GM19467 (cell line): ENCODE results near the gene ACSS3.

Experiments used
- ATAC-seq: cut with Tn5 transposase; IDR thresholded peaks from one replicate; pipeline ENCODE4 v1.9.1; 2021; ENCODE audit warnings: mild to moderate bottlenecking, moderate library complexity; ENCODE audit not compliant: unreplicated experiment

The ACSS3 gene

DNA sequence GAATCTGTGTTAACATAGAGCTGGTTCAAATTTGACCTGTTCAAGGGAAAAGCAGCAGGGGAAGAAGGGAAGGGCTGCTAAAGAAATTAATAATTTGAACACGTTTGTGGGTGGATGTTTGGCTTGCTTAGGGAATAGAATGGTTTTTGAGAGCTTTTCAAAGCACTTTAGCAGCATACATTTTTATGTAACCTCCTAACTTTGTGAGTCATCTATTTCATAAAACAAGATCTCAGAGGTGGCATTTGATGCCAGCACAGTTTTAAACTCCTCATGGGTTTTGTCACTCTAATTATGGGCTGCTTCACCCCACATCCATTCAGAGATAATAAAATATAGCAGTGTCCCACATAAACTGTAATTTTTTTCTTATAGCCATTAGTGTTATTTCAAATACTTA, 143.8 kb downstream of the ACSS3 start:
- ATAC-seq, result no peak

- no peak for ATAC-seq
These were observed 145.1 kb downstream of the ACSS3 start for GRCh38 chr12:81222846-81223592.

GRCh38 chr12:81224626-81225025, 146.7 kb downstream of the ACSS3 start:
- no peak for ATAC-seq

GRCh38 chr12:81229759-81230158, 151.9 kb downstream of the ACSS3 start:
- no peak for ATAC-seq

DNA sequence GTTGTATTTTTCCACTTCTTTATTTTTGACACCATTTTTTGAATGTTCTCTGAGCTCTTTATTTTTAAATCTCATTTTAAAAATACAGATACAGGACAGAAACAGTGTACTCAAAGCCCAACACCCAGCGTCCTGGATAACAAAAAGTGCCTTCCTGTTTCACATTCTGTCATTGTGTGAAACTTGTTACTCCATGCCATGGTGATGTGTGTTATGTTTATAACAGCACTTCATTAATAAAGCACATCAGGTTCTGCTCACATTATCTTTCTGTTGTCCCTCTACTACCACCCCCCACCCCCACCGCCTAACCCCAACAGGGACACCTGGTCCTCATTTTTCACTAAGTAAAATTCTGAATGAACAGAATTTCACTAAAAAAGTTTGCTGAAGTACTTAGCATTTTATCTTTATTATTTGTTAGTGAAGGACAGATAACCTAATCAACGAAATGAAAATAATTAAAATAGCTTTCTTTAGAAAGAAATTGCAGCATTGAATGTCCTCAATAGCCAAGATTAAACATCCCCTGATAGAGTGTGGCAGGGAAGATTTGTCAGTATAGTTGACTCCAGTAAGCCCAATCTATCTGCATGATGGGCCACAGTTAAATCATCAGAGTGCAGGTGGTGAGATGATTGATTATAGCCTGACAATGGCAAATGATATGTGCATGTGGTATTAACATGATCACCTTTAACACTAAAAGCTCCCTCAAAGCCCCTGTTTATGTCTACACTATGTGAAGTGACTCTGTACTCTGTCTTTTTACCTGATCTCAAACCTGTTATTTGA, 153.9 kb downstream of the ACSS3 start:
- ATAC-seq, result no peak

DNA sequence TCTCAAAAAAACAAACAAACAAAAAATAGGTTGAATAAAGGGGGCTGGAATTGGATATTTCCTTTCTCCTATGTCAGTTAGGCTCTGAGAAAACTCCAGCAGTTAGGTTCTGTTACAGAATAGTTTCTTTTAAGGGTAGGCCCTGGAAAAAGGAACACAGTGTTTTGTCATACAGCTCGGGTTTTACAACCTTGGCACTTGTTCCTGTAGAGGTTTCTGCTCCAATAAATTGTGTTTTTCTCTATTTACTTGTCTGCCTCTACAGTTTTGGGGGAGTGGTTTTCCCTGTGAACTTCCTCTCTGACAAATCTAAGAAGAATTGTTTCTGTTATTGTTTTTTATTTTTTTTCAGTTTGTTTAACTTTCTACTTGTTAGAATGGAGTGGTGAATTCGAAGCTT, 167.6 kb downstream of the ACSS3 start:
- no peak for ATAC-seq

GRCh38 chr12:81245907-81246570, 168.2 kb downstream of the ACSS3 start:
- ATAC-seq, result no peak

GRCh38 chr12:81249976-81250375, 172.1 kb downstream of the ACSS3 start:
- ATAC-seq, result no peak

GRCh38 chr12:81252228-81252627, 174.3 kb downstream of the ACSS3 start:
- ATAC-seq, result no peak

GRCh38 chr12:81253360-81253759, 175.5 kb downstream of the ACSS3 start:
- no peak for ATAC-seq

- ATAC-seq, result no peak
These were observed 177.6 kb downstream of the ACSS3 start for GRCh38 chr12:81255456-81255855.

- no peak for ATAC-seq
These were observed 178.1 kb downstream of the ACSS3 start for GRCh38 chr12:81255947-81256346.

- no peak for ATAC-seq
These were observed 180.2 kb downstream of the ACSS3 start for GRCh38 chr12:81257947-81258551.

DNA sequence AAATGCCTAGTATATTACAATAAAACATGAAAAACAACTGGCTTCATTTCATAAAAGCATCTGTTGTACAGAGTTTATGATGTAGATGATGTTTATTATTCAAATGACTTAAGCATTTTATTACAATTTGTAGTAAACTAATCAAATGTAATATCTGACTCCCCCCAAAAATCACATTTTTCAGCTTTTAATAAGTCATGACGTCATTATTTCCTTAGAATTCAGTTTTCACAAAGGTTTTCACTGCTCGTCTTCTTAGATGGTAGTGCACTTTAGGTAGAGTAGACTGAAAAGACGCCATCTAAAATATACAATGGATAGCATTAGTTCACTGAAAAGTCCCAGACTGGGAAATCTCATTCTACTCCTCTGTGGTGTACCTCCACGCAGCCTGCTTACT, 181.5 kb downstream of the ACSS3 start:
- ATAC-seq, result no peak

DNA sequence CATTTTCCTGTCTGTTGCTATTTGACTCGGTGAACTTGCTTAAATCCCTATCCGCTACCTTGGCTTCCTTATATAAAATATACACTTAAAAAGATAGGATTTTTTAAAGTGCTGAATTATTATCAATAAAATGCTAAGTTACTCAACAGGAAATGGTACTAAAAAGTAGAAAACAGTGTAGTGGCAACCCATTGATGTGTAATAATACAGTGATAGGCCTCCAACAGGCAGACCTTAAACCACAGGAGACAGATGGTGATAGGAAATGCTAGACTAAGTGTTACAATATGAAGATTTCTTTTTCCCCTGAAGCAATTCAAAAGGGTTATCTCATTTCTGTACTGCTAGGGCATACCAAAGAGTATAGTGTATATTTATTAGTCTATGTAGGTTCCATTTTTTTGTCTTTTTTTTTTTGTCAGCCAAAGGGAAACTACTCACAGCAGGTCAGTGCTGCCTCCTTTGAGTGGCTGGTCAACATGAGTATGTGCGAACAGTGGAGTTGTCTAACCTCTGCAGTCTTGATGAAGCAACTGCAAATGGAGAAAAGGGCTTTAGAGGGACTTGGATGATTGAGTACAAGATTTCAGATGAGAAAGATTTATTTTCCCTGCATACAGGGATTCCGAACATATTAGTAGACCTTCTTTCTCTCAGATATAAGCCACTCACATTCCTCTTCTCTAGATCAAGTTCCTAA, 183.8 kb downstream of the ACSS3 start:
- ATAC-seq, result no peak

DNA sequence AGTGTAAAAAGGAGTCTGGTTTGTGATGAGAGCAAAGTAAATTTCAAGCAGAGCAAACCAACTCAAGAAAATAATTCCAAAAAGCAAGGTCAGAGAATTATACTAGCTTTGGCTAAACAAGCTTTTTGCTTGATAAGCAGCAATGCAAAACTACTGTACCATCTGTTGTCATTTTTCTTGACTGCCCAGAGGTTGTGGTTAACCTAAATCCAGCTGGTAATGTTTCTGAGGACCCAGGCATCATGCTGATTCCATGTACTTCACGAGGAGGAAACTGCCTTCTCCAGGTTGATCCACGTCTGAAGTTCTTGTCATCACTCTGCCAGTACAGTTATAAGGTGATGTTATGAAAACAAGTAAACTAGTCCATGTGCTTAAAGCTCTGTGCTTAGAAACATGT, 185.2 kb downstream of the ACSS3 start:
- ATAC-seq, result no peak

GRCh38 chr12:81270385-81270784, 192.5 kb downstream of the ACSS3 start:
- no peak for ATAC-seq

- no peak for ATAC-seq
These were observed 197.0 kb downstream of the ACSS3 start for GRCh38 chr12:81274637-81275529.

- ATAC-seq, result no peak
These were observed 206.3 kb downstream of the ACSS3 start for GRCh38 chr12:81284137-81284536.

DNA sequence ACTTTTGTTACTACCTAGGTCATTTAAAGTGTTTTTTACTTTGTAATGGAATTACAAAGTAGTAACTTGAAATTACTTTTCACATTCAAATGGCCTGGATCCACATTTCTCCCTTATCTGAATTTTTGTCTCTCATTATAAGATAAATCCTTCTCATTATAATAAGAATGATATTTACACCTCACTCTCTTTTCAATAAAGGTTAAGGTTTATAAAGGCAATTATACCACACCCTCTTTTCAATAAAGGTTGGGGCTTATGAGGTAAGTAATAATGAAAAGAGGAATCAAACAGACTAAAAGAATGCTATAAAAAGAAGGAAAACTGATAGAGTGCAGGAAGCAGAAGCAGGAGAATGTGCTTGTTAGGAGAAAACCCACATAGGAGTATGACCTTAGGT, 210.8 kb downstream of the ACSS3 start:
- ATAC-seq, result no peak
